Urothelium cell line (cell line): ENCODE measurements around the gene LDLRAD3.

ENCODE experiments used
- DNase-seq: peaks from one replicate; pipeline ENCODE4 v3.0.0; 2011; ENCODE audit warnings: low spot score, mixed read lengths
- FAIRE-seq: peaks from 2 replicates; lab custom pipeline; 2011; peaks lifted over from hg19 to GRCh38; lab: Jason Lieb, UNC

The LDLRAD3 gene

DNA sequence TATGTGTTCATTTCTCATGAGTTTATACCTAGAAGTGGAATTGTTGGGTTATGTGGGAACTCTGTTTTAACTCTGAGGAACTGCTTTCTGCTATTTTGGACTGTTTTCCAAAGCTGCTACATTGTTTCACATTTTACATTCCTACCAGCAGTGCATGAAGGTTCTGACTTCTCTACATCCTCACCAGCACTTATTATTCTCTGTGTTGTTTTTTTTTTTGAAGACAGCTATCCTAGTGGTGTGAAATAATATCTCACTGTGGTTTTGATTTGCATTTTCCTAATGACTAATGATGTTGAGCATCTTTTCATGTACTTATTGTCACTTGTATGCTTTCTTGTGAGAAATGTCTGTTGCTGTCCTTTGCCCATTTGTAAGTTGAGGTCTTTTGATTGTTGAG lies 175.4 kb downstream of the LDLRAD3 start:
- no peak for DNase-seq
- no peak for FAIRE-seq

DNA sequence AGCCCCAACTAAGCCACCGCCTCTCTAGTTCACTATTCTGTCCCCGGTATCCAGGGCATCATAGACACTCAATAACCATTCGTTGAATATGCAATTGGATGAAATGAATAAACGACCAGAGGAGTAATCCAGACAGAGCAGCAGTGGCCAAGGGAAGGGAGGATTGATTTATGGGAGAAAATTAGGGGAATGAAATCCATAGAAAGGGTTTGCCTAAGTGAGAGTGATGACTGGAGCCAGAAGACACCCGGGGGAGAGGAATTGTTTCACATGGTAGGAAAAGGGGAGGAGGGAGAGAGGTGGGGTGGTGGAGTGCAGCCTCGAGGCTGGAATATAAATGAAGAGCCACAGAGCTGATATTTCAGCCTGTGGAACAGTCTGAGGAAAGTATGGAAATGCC lies 177.2 kb downstream of the LDLRAD3 start:
- FAIRE-seq (no peak), DNase-seq (no peak)

DNA sequence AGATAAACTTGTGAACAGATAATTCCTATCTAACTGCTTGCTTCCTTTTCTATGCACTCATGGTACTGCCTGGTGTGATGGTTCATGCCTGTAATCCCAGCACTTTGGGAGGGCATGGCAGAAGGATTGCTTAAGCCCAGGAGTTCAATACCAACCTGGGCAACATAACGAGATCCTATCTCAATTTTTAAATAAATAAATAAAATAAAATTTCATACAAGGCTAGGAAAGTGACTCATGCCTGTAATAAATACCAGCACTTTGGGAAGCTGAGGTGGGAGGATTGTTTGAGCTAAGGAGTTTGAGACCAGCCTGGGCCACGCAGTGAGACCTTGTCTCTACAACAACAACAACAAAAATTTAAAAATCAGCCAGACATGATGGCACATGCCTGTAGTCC lies 178.8 kb downstream of the LDLRAD3 start:
- no peak for DNase-seq
- FAIRE-seq = no peak

DNA sequence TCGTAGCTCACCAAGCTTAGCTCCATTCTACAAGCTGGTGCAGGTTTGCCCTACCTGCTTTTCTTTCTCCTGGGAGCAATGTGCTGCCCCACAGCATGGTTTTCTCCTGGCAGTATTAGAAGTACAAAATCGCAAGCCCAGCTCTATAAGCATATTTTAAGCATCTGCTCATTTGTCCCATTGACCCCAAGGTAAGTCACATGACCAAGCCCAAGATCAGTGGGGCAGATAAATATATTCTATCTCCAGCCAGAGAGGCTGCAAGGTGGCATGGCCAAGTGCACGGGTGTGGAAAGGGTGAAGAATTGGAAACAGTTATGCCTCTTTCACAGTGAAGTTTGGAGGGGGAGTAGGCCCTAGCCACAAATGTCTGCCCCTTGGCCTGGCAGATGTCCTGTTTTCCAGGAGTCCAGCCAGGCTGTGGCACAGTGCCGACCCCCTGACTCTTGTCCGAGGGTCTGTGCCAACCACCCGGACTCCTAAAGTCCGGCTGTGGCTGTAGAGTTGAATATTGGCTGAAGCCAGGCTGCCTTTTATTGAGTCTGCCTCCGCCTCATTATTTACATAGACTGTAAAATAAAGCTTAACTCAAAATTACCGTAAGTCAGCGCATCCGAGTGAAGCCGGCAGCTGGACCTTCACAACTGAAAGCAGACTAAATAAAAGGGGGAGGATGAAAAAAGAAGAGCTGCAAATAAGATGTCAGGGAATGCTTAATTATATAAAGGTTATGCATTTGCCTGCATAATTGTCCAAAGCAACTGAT lies 179.7 kb downstream of the LDLRAD3 start:
- DNase-seq = no peak

DNA sequence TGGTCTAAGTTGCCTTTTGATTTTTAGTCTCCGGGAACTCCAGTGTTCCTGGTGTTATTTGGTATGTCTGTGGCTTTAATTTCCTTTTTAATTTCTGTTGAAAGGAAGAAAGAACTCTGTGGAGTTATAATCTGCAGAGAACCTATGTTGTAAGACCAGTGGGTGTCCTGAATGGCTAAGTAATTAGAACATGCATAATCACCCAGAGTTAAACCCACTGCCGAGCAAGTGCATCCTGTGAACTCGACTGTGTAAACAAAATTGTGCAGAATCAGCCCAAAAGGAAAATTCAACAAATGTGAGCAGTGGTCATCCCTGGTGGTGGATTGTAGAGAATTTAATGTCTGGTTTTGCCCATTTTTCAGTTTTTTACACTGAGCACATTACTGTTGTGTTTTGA lies 182.8 kb downstream of the LDLRAD3 start:
- no peak for FAIRE-seq
- DNase-seq = no peak

More for the DNA sequence above, 179.7 kb downstream of the LDLRAD3 start:
- no peak for FAIRE-seq

DNA sequence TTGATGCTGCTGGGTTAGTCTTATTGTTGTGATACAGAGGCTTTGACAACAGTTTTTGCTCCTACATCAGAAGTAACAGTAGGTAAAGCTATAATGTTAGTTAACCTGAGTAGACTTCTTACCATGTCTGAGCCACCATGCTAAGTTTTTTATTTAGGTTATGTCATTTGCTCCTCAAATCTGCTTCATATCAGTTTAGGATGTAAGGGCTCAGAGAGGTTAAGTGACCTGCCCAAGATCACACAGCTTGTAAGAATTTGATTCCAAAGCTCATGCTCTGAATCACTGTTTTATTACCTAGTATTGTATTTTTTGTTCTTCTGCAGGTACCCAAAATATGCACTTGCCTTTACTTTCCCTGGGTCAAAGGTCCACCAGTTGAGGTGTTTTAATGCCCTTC lies 183.7 kb downstream of the LDLRAD3 start:
- FAIRE-seq (no peak), DNase-seq (no peak)

DNA sequence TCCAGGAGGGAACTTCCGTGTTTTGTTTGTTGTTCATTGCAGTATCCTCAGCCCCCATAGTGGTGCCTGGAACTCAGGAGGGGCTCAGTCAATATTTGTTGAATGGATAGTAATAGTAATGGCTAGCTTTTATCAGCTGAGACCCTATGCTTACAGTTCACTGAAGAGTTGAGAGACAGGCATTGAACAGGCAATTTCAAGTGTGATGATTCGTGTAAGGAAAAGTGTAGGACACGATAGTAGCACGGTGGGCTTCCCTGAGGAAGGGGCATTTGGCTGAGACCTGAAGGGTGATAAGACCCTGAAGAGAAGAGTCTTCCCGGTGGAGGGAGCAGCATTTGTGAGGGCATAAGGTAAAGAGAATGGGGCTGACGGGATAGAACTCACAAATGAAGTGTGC lies 186.1 kb downstream of the LDLRAD3 start:
- DNase-seq = no peak
- no peak for FAIRE-seq

DNA sequence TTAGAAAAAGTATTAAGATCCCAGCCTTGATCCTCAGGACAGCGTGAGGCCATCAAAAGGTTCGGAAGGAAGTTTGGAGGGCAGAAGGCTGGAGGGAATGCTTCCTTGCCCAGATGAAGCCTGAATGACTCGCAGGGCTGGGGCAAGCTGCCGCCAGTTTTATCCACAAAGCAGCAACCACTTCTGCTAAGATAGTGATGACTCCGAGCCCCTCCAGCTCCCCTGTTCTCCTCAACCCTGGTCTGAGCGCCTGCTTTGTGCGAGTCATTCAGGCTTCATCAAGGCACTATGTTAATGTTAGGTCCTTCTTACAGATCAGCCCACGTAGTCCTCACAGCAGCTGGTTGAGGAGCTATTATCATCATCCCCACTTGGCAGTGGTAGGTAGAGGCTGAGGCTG lies 186.5 kb downstream of the LDLRAD3 start:
- DNase-seq = no peak

DNA sequence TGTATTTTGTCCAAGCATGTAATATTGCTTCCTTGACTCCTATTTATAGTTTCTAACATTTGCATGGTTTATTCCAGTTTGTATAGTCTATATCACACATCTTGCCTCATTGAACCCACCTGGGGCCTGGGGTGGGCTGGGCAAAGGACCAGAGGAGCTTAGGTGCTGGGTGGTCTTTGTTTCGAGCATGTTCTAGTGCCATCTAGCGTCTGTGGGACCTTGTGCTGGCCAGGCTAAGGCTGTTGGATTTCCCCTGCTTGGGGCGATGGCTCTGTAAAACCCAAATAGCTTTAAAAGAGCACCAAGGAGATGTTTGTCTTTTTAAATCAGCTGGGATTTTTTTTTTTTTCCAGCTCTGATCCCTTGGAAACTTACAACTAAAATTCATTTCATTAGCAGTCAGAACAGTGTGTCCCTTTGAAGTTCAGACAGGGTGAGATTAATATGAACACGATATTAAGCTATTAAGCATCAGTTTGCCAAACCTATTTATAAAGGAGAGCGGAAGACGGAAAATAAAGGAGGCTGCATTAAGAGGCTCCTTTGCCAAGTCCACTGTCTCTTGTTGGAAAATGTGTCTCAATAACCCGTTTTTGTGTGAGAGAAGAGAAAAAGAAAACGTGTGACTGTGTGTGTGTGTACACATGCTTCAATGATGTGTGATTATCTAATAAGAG lies 188.0 kb downstream of the LDLRAD3 start:
- FAIRE-seq = no peak
- DNase-seq = peak; percentile 32

More for the DNA sequence above, 186.5 kb downstream of the LDLRAD3 start:
- no peak for FAIRE-seq

DNA sequence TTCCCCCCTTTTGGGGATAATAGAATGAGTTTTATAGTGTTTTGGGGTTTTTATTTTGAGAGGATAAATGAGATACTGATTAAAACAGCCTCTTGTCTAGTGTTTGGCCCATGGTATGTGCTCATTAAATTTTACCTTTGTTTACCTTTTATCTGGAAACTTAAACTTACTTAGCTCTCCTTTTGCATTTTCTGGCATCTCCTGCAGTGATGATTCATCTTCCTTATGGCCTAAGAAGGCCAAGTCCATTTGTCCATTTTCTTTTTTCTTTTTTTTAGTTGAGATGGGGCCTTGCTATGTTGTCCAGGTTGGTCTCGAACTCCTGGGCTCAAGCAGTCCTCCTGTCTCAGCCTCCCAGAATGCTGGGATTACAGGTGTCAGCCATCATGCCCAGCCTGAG lies 189.1 kb downstream of the LDLRAD3 start:
- DNase-seq (no peak), FAIRE-seq (no peak)

DNA sequence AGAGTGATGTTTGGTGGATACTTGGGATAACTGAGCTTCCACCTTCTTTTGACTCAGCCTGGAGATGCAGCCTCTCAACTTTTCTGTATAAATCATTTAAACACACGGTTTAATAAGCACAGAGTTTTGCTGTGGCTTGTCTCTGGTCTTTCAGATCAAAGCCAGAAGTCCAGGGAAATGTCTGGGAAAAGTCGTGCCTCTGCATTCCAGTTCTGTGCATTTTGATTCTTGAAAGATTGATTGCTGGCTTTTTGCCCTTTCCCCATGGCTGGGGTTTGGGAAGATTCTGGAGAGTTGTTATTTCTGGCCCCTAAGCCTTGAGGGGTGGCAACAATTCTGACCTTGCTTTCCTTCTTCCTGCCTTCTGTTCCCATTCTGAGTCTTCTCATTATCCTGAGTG lies 191.2 kb downstream of the LDLRAD3 start:
- DNase-seq = no peak
- FAIRE-seq = no peak

DNA sequence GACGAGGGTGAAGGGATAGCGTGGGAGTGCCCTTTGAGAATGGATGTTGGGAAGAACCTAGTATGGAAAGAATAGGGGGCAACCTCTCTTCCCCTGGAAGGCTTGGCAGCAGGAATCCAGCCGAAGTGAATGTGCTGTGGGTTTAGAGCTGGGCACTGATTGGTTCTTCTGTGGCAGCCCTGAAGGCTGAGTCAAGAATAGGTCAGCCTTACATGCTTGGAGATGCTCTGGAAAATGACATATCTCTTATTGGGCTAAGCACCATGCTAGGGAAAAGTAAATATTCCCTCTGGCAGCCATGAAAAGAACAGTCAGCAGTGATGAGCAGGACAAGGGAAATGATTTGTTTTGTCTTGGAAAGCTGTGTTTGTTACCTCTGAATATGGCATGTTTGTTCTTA lies 195.9 kb downstream of the LDLRAD3 start:
- DNase-seq (no peak), FAIRE-seq (no peak)

DNA sequence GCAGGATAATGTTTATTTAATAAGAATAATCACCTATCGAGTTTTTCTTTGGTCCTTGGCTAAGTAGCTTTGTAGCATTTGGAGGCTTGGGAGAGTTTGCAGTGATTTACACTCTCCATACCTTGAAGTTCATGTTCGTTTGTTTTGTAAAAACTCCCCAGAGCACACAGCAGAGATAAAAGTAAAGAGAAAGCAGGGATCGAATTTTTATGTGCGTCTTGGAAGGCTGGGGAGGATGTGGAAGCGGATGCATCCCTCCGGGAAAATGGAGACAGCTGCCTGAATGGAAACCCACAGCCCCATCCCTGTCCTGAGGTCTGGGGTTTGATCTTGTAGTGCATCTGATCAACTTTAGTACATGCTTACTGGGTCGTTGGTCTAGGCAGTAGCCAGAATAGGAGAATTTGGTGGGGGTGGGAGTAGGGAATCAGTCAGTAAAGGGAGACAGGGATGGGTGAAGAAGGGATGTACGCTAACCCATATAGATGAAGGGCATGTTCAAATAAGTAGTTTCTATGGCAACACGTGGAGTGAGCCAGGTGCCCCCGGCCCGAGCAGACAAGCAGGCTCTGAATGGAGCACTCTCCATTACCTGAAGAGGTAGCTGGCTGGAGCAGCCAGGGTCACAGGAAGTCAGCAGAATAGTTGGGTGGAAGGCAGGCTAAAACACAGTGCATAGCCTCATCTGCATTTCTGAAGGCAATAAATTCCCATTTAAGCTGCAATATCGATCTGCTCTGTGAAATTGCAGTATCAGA lies 197.5 kb downstream of the LDLRAD3 start:
- no peak for DNase-seq
- FAIRE-seq = no peak

DNA sequence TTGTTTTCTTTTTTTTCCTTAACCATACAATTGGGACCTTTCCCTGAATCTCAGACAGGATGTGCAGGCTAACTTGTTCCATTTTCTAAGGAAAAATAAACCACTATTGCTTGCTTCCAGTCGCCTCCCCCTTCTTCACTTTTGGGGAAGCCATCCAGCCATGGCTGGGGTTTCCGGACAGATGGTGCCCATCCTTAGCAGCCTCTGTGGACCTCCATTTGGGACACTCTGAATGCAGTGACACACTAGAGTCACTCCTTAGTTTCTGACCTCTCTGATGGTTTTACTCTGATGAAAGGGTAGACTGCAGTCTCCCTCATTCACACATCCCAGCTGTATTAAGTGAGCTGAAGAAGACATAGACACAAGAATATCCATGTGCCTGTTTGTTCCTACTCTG lies 198.1 kb downstream of the LDLRAD3 start:
- FAIRE-seq (no peak), DNase-seq (no peak)

DNA sequence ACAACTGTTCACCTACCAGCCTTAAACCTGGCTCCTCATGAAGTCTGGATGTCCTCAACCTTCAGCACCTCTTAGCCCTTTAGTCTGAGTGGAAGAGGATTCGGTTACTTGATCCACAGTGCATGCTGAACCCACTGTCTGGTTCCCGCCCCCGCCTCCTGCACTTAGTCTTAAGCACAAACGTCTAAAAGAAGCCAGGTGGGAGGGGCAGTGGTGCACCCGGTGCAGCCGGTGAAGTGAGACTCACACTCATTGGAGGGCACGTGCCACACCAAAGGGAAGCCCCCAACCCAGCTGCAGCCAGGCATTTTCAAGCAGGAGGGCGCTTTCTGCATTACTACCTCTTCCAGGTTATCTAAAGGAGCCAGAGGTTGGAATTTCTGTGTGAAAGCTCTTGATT lies 198.6 kb downstream of the LDLRAD3 start:
- no peak for DNase-seq
- FAIRE-seq = no peak

DNA sequence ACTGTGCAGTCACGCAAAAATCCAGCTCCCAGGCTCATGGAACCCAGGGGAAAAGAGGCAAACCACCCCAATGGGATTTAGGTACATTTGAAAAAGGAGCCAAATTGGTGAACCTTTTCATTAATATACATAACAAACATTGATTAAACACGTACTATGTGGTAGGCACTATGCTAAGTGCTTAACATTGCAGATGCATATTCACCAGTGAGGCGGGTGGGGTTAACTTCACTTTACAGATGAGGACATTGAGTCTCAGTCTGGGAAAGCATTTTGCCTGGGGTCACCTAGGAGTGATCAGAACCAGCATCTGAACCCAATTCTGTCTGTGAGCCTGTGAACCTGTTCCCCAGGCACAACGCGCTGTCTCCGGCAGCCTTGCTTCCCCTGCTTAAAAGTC lies 199.0 kb downstream of the LDLRAD3 start:
- DNase-seq (no peak), FAIRE-seq (no peak)

DNA sequence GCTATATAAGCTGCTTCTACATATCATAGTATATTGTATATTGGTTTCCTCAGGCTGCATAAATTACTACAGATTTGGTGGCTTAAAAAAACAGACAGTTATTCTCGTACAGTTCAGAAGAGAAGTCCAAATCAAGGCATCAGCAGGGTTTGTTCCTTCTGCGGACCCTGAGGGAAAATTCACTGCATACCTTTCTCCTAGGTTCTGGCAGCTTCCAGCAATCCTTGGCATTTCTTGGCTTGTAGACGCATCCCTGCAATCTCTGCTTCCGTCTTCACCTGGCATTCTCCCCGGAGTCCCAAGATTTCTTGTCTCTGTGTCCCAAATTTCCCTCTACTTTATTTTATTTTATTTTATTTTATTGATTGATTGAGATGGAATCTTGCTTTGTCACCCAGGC lies 202.6 kb downstream of the LDLRAD3 start:
- DNase-seq (no peak), FAIRE-seq (no peak)

DNA sequence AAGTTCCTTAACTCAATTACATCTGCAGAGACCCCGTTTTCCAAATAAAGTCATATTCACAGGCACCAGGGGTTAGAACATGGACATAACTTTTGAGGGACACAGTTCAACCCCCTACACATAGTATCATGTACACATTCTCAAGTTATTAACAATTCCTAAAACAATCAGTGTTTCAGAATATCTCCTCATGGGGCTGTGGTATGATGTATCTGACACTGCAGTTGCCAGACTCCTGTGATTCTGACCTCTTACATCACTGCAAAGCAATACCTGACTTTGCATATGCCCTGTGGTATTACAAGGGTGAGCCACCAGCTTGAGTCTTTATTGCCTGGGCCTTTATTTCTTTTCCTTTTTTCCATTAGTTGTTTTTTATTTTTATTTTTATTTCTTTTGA lies 203.6 kb downstream of the LDLRAD3 start:
- FAIRE-seq (no peak), DNase-seq (no peak)

DNA sequence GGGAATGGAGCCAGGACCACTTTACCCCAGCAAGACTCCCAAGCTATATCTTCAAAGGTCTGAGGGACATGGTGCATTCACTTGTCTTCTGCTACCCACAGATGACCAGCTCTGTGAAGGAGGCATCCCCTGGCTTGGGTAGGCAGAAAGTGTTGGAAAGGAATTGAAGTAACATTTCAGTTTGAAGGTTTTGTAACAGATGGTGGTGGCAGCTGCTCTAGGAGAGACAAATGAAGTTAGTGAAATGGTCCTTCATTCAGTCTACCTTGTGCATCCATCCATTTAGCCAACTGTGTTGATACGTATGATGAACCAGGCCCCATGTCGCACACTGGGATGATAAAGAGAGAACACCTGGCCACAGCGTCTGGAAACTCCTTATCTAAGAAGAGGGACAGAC lies 204.8 kb downstream of the LDLRAD3 start:
- DNase-seq (no peak), FAIRE-seq (peak; percentile 68)

DNA sequence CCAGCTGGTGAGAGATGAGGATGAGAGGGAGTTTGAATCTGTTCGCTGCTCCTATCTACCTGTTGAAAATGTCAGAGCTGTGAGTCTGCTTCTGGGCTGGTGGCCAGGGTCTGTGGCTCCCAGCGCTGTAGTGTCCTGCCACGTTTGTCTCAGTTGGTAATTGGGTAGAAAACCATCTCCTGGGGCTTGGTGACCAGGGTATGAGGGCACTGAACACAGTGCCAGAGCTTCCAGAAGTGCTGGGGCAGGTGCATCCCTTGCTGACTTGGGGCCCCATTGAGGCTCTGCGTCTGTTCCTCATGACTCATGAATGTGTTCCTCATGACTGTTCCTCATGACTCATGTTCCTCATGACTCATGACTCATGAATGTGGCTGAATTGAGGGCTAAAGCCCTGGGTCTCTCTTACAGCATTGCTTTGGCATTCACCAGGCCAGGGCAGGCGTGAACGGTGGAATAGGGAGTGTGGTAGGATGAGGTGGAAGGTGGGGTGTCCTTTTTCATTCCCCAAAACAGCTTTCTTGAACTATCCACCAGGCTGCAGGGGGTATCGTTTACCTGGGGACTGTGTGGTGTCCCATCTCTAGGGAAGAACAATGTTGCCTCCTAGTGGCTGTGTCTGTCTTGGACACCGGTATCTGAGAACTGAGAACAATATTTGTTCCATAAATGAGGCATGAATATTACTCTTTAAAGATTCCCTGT lies 205.8 kb downstream of the LDLRAD3 start:
- FAIRE-seq (peak; percentile 88), DNase-seq (peak; percentile 95)

DNA sequence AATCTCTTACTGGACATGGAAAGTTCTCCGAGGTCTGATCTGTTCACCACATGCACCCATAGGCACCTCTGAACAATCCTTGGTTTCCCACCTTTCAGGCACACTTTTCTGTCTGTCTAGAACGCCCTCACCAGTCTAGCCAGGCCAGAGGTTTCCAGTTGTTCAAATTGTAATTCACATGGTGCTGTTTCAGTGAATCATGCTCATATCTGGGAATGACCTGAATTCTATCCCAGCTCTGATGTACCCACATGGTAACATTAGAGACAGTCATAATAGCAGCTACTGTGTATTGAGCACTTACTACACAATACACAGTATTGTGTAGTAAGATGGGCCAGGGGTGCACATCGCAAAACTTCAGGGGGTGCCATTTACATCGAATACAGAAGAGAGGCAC lies 207.1 kb downstream of the LDLRAD3 start:
- FAIRE-seq (no peak), DNase-seq (no peak)
